ENCODE data around the gene HSPB2. TPM values are rescaled to one million over a fixed set of nuclear protein-coding genes. Genes with fewer than 3 reads are reported as not detected.

The HSPB2 gene
- total RNA-seq, 1 experiment from 2014 or later: not detected

- Histone ChIP-seq H3K9me3 (ENCODE audit: control insufficient read depth in 1 of 2, insufficient read depth in 1 of 2, low read depth in 1 of 2, low read length in 2 of 2) (no peaks in the 10 kb centered on the region), H2AFZ (ENCODE audit: low read depth, low read length, poor library complexity, severe bottlenecking) (no peak overlapping the region), H3K9me2 (ENCODE audit: insufficient read depth) (no peaks in the 10 kb centered on the region), H3K4me2 (ENCODE audit: low read length) (peak overlapping the region; percentile 25), H3K27me3 (ENCODE audit: insufficient read depth, low read length) (no peaks in the 10 kb centered on the region), H3K36me3 (ENCODE audit: control insufficient read depth in 1 of 2, insufficient read depth in 2 of 2, low read length in 2 of 2) (no peaks in the 10 kb centered on the region), H3K9ac (ENCODE audit: low read length) (no peak overlapping the region), H3K27ac (ENCODE audit: low read depth, low read length) (no peak overlapping the region), H3K4me1 (ENCODE audit: control insufficient read depth in 1 of 2, insufficient read depth in 2 of 2, low read length in 2 of 2) (peaks cover 0 to 7% of the 10 kb centered on the region in 2 experiments; a peak in 2 of 4 replicates), H4K20me1 (ENCODE audit: insufficient read depth) (no peaks in the 10 kb centered on the region), H3K79me2 (ENCODE audit: insufficient read depth, low read length) (no peaks in the 10 kb centered on the region), H3K4me3 (replicated peaks in 1 of 2; ENCODE audit: low read depth in 1 of 2, low read length in 2 of 2) (no peak overlapping the region)
- DNase-seq (ENCODE audit: low read depth, low spot score) (no peak), ATAC-seq (peak; percentile 71)
- ChIA-PET CTCF (interaction anchor here (1.5 kb wide), 1 partner anchor 21 kb away, joined by 4 read pairs; no protein-coding TSS in a partner anchor), POLR2A (no interaction called here), RAD21 (ENCODE audit: low non-redundant PET in 1 of 2, low total read pairs in 2 of 2, uncharacterized antibody in 2 of 2, unreplicated experiment in 2 of 2) (no interaction called here)
- BruUV-seq (replicated peaks): no TSS peak
- TF ChIP-seq ZNF274 (IDR thresholded peaks at IDR 0.05; ENCODE audit: low read depth, low read length) (no peak), CBX3 (IDR thresholded peaks at IDR 0.05; ENCODE audit: low read depth) (no peak), TCF7L2 (IDR thresholded peaks at IDR 0.05; ENCODE audit: borderline replicate concordance, extremely low read depth, insufficient read depth, insufficient read length) (peak; percentile 91)
- intact Hi-C loops (cut with micrococcal nuclease): no loop called here
These were observed 48.4 kb downstream of the HSPB2 start for GRCh38 chr11:111960916-111961315.

GRCh38 chr11:111961389-111962300, 49.1 kb downstream of the HSPB2 start:
- no peaks in the 10 kb centered on the region for H3K9me3 ChIP-seq (ENCODE audit: control insufficient read depth in 1 of 2, insufficient read depth in 1 of 2, low read depth in 1 of 2, low read length in 2 of 2)
- no peak overlapping the region for H3K9ac ChIP-seq (ENCODE audit: low read length)
- ChIA-PET RAD21 (ENCODE audit: low non-redundant PET in 1 of 2, low total read pairs in 2 of 2, uncharacterized antibody in 2 of 2, unreplicated experiment in 2 of 2) (no interaction called here), CTCF (interaction anchor here (1.5 kb wide), 1 partner anchor 20 kb away, joined by 4 read pairs; no protein-coding TSS in a partner anchor), POLR2A (no interaction called here)
- H4K20me1 ChIP-seq (ENCODE audit: insufficient read depth): no peaks in the 10 kb centered on the region
- no peak for ATAC-seq
- intact Hi-C loops (cut with micrococcal nuclease): no loop called here
- peaks cover 0 to 7% of the 10 kb centered on the region in 2 experiments; a peak in 2 of 4 replicates for H3K4me1 ChIP-seq (ENCODE audit: control insufficient read depth in 1 of 2, insufficient read depth in 2 of 2, low read length in 2 of 2)
- H3K9me2 ChIP-seq (ENCODE audit: insufficient read depth): no peaks in the 10 kb centered on the region
- TF ChIP-seq ZNF274 (IDR thresholded peaks at IDR 0.05; ENCODE audit: low read depth, low read length) (no peak), ELF1 (IDR thresholded peaks at IDR 0.05; ENCODE audit: borderline replicate concordance, low read depth) (no peak), REST (IDR thresholded peaks at IDR 0.05; ENCODE audit: low read depth) (no peak), YY1 (IDR thresholded peaks at IDR 0.05; ENCODE audit: extremely low read depth, insufficient replicate concordance, low read depth, low read length) (no peak), EGR1 (IDR thresholded peaks at IDR 0.05; ENCODE audit: low read depth) (no peak), MAX (IDR thresholded peaks at IDR 0.05) (no peak), SP1 (IDR thresholded peaks at IDR 0.05; ENCODE audit: low read depth) (no peak), TCF7L2 (IDR thresholded peaks at IDR 0.05; ENCODE audit: borderline replicate concordance, extremely low read depth, insufficient read depth, insufficient read length) (no peak), FOSL1 (IDR thresholded peaks at IDR 0.05; ENCODE audit: low read depth) (no peak), ZFX (IDR thresholded peaks at IDR 0.05) (no peak)
- H3K27ac ChIP-seq (ENCODE audit: low read depth, low read length): no peak overlapping the region
- no peak for DNase-seq (ENCODE audit: low read depth, low spot score)
- H3K36me3 ChIP-seq (ENCODE audit: control insufficient read depth in 1 of 2, insufficient read depth in 2 of 2, low read length in 2 of 2): no peaks in the 10 kb centered on the region
- H3K27me3 ChIP-seq (ENCODE audit: insufficient read depth, low read length): no peaks in the 10 kb centered on the region
- H3K79me2 ChIP-seq (ENCODE audit: insufficient read depth, low read length): no peaks in the 10 kb centered on the region
- BruUV-seq (replicated peaks): no TSS peak
- no peak overlapping the region for H3K4me3 ChIP-seq (replicated peaks in 1 of 2; ENCODE audit: low read depth in 1 of 2, low read length in 2 of 2)
- H2AFZ ChIP-seq (ENCODE audit: low read depth, low read length, poor library complexity, severe bottlenecking): no peak overlapping the region
- H3K4me2 ChIP-seq (ENCODE audit: low read length): no peak overlapping the region
